Tongue (tissue), 2 donors: Measurements from ENCODE around the gene UTP20. TPM values are rescaled to one million over a fixed set of nuclear protein-coding genes. Genes with fewer than 3 reads are reported as not detected.

Experiments
- small RNA-seq: library from RNA; depleted of rRNA; stranded (forward); fragments of <200 nt; gene quantifications from one replicate; pipeline ENCODE3, GENCODE V24; 2014; ENCODE audit warnings: low replicate concordance
- total RNA-seq: library from RNA; depleted of rRNA; stranded (reverse); fragments of >200 nt; gene quantifications from one replicate; pipeline ENCODE4 v1.2.3, GENCODE V29; 2014

UTP20 gene
- total RNA-seq, 1 donor from 2014 or later, result 20.1 TPM

Small RNA genes within 50 kb of the gene (small RNA-seq; reads per million reads assigned to genes)
- not detected for gene RNU6-1068P
- gene RPS27P23, result not detected

Other genes with a start within 250 kb of the UTP20 start
- gene SLC5A8, start 69.9 kb upstream of the UTP20 start, total RNA-seq, result 0.41 TPM
- gene ARL1, start 127.7 kb downstream of the UTP20 start, total RNA-seq, result 108 TPM
- gene SPIC, start 195.2 kb downstream of the UTP20 start, total RNA-seq, result not detected